ENCODE results near the gene TMEM273. TPM values are rescaled to one million over a fixed set of nuclear protein-coding genes. Genes with fewer than 3 reads are reported as not detected.
A peak's percentile ranks its signal among the peaks of the same experiment; 100 is the strongest.

TMEM273 gene
- total and polyA plus RNA-seq, 2 donors (not counting 1 experiment from before 2014, with no cell fraction given): 0.18 TPM; not detected in 1

GRCh38 chr10:49220031-49220430 lies 31.8 kb upstream of the TMEM273 start:
- H4K20me1 ChIP-seq (ENCODE audit: control insufficient read depth, extremely low read depth, insufficient read depth, low read length): no peaks in the 10 kb centered on the region
- no peak overlapping the region for H3K4me2 ChIP-seq (ENCODE audit: extremely low read depth, insufficient read depth, low read length)
- H3K4me3 ChIP-seq (replicated peaks in 1 of 4; ENCODE audit: control extremely low read depth in 1 of 4, insufficient read depth in 1 of 4, low read depth in 3 of 4, low read length in 4 of 4): no peak overlapping the region
- H3K27me3 ChIP-seq (ENCODE audit: control insufficient read depth, insufficient read depth, low read length): peaks cover 3% of the 10 kb centered on the region
- H3K9me3 ChIP-seq (ENCODE audit: control insufficient read depth, insufficient read depth, low read depth, low read length): no peaks in the 10 kb centered on the region
- peak in 1 of 2 donors; percentile 29 for DNase-seq (ENCODE audit: low read depth in 2 of 2)
- H2AFZ ChIP-seq (ENCODE audit: low read length): no peak overlapping the region
- H3K36me3 ChIP-seq (ENCODE audit: control insufficient read depth, insufficient read depth, low read length): no peaks in the 10 kb centered on the region
- no peaks in the 10 kb centered on the region for H3K4me1 ChIP-seq (ENCODE audit: control insufficient read depth, extremely low read depth, insufficient read depth, low read length)
- no peak overlapping the region for H3K9ac ChIP-seq (ENCODE audit: insufficient read depth, low read length)
- no peaks in the 10 kb centered on the region for H3K79me2 ChIP-seq (ENCODE audit: control insufficient read depth, insufficient read depth, low read length)
- no peak for TF ChIP-seq CTCF (conservative IDR thresholded peaks at IDR 0.05 in 1 of 2, IDR thresholded peaks at IDR 0.05 in 1 of 2; ENCODE audit: low read depth in 1 of 2, low read length in 2 of 2)
- no peak for TF ChIP-seq EZH2 (IDR thresholded peaks at IDR 0.05; ENCODE audit: low read length, missing control alignments)
- H3K27ac ChIP-seq (ENCODE audit: insufficient read depth, low read length): no peak overlapping the region

- DNase-seq (ENCODE audit: low read depth in 2 of 2): no peak
- peaks cover 6% of the 10 kb centered on the region for H3K27me3 ChIP-seq (ENCODE audit: control insufficient read depth, insufficient read depth, low read length)
- H2AFZ ChIP-seq (ENCODE audit: low read length): no peak overlapping the region
- H3K9me3 ChIP-seq (ENCODE audit: control insufficient read depth, insufficient read depth, low read depth, low read length): no peaks in the 10 kb centered on the region
- H3K4me2 ChIP-seq (ENCODE audit: extremely low read depth, insufficient read depth, low read length): no peak overlapping the region
- TF ChIP-seq EZH2 (IDR thresholded peaks at IDR 0.05; ENCODE audit: low read length, missing control alignments): no peak
- TF ChIP-seq CTCF (conservative IDR thresholded peaks at IDR 0.05 in 1 of 2, IDR thresholded peaks at IDR 0.05 in 1 of 2; ENCODE audit: low read depth in 1 of 2, low read length in 2 of 2): no peak
- H3K9ac ChIP-seq (ENCODE audit: insufficient read depth, low read length): no peak overlapping the region
- no peak overlapping the region for H3K27ac ChIP-seq (ENCODE audit: insufficient read depth, low read length)
- no peaks in the 10 kb centered on the region for H3K4me1 ChIP-seq (ENCODE audit: control insufficient read depth, extremely low read depth, insufficient read depth, low read length)
- H3K36me3 ChIP-seq (ENCODE audit: control insufficient read depth, insufficient read depth, low read length): no peaks in the 10 kb centered on the region
- H3K4me3 ChIP-seq (replicated peaks in 1 of 4; ENCODE audit: control extremely low read depth in 1 of 4, insufficient read depth in 1 of 4, low read depth in 3 of 4, low read length in 4 of 4): no peak overlapping the region
- H3K79me2 ChIP-seq (ENCODE audit: control insufficient read depth, insufficient read depth, low read length): no peaks in the 10 kb centered on the region
- H4K20me1 ChIP-seq (ENCODE audit: control insufficient read depth, extremely low read depth, insufficient read depth, low read length): no peaks in the 10 kb centered on the region
Observed at GRCh38 chr10:49219248-49219647, 31.1 kb upstream of the TMEM273 start.

GRCh38 chr10:49218480-49218879 lies 30.3 kb upstream of the TMEM273 start:
- Histone ChIP-seq H4K20me1 (ENCODE audit: control insufficient read depth, extremely low read depth, insufficient read depth, low read length) (no peaks in the 10 kb centered on the region), H3K9me3 (ENCODE audit: control insufficient read depth, insufficient read depth, low read depth, low read length) (no peaks in the 10 kb centered on the region), H3K4me1 (ENCODE audit: control insufficient read depth, extremely low read depth, insufficient read depth, low read length) (no peaks in the 10 kb centered on the region), H2AFZ (ENCODE audit: low read length) (no peak overlapping the region), H3K79me2 (ENCODE audit: control insufficient read depth, insufficient read depth, low read length) (no peaks in the 10 kb centered on the region), H3K4me3 (replicated peaks in 1 of 4; ENCODE audit: control extremely low read depth in 1 of 4, insufficient read depth in 1 of 4, low read depth in 3 of 4, low read length in 4 of 4) (no peak overlapping the region), H3K9ac (ENCODE audit: insufficient read depth, low read length) (no peak overlapping the region), H3K4me2 (ENCODE audit: extremely low read depth, insufficient read depth, low read length) (no peak overlapping the region), H3K27me3 (ENCODE audit: control insufficient read depth, insufficient read depth, low read length) (peaks cover 9% of the 10 kb centered on the region), H3K36me3 (ENCODE audit: control insufficient read depth, insufficient read depth, low read length) (no peaks in the 10 kb centered on the region), H3K27ac (ENCODE audit: insufficient read depth, low read length) (no peak overlapping the region)
- TF ChIP-seq CTCF (conservative IDR thresholded peaks at IDR 0.05 in 1 of 2, IDR thresholded peaks at IDR 0.05 in 1 of 2; ENCODE audit: low read depth in 1 of 2, low read length in 2 of 2) (no peak), EZH2 (IDR thresholded peaks at IDR 0.05; ENCODE audit: low read length, missing control alignments) (no peak)
- DNase-seq (ENCODE audit: low read depth in 2 of 2): no peak
